Activated naive CD4-positive, alpha-beta T cell treated with anti-CD3 and anti-CD28 coated beads for 36 hours (primary cell): ENCODE results near the gene CA5A. TPM values are rescaled to one million over a fixed set of nuclear protein-coding genes. Genes with fewer than 3 reads are reported as not detected.

Experiments
- CTCF ChIA-PET: fragments of 350-600 bp; sonication (Branson Sonifier 250); formaldehyde crosslinking; loops from one replicate; lab custom pipeline; 2021; ENCODE audit warnings: antibody characterized with exemption; lab: Charles Lee
- DNase-seq: peaks from one replicate; pipeline ENCODE4 v3.0.0-alpha.2; 2020
- H3K27ac Mint-ChIP-seq: one replicate; pipeline ENCODE4 v1.8.0; 2021; ENCODE audit warnings: mild to moderate bottlenecking, mixed read lengths
- H3K27me3 Mint-ChIP-seq: one replicate; pipeline ENCODE4 v1.8.0; 2021; ENCODE audit warnings: low read depth, mixed read lengths
- H3K36me3 Mint-ChIP-seq: one replicate; pipeline ENCODE4 v1.8.0; 2021; ENCODE audit warnings: low read depth, mixed read lengths
- H3K4me1 Mint-ChIP-seq: one replicate; pipeline ENCODE4 v1.8.0; 2021; ENCODE audit warnings: low read depth, mixed read lengths
- H3K4me3 Mint-ChIP-seq: one replicate; pipeline ENCODE4 v1.8.0; 2021; ENCODE audit warnings: mild to moderate bottlenecking, moderate library complexity, mixed read lengths
- H3K9me3 Mint-ChIP-seq: one replicate; pipeline ENCODE4 v1.8.0; 2021; ENCODE audit warnings: mixed read lengths
- intact Hi-C: fragments of 100-400 bp; cut with micrococcal nuclease; formaldehyde crosslinking; loops from one replicate; pipeline ENCODE4 v1.15.1; 2023
- total RNA-seq, 2 experiments: library from RNA; stranded (reverse); gene quantifications; one replicate each; pipeline ENCODE4 v1.2.3, GENCODE V29; 2021

Gene CA5A
- total RNA-seq, 2 experiments from 2014 or later, result not detected

- H3K9me3 Mint-ChIP-seq, result no peaks in the 10 kb centered on the region
- H3K27me3 Mint-ChIP-seq, result no peaks in the 10 kb centered on the region
- peaks cover 63% of the 10 kb centered on the region for H3K4me1 Mint-ChIP-seq
- peak overlapping the region; percentile 11 for H3K4me3 Mint-ChIP-seq
- peaks cover 17% of the 10 kb centered on the region for H3K36me3 Mint-ChIP-seq
- intact Hi-C loops, result loop anchor here (5.0 kb wide), 1 partner anchor 34 kb away; no protein-coding TSS in a partner anchor
- CTCF ChIA-PET, result interaction anchor here (0.6 kb wide), 1 partner anchor 24 kb away, joined by 3 read pairs; no protein-coding TSS in a partner anchor
- peak overlapping the region; percentile 99 for H3K27ac Mint-ChIP-seq
- no peak for DNase-seq
Observed at GRCh38 chr16:87953308-87954215, 17.2 kb upstream of the CA5A start.

GRCh38 chr16:87952751-87953150, 16.4 kb upstream of the CA5A start:
- peaks cover 59% of the 10 kb centered on the region for H3K4me1 Mint-ChIP-seq
- intact Hi-C loops, result loop anchor here (5.0 kb wide), 1 partner anchor 35 kb away; no protein-coding TSS in a partner anchor

GRCh38 chr16:87951552-87952538, 15.5 kb upstream of the CA5A start:
- CTCF ChIA-PET, result interaction anchor here (0.8 to 1.2 kb wide), 8 partner anchors 9 to 172 kb away, joined by 3 to 7 read pairs (median 4); partner anchors contain the start of gene SLC7A5
- intact Hi-C loops, result loop anchor here (1.0 to 5.0 kb wide), 6 partner anchors 35 to 563 kb away; partner anchors contain the start of genes ZCCHC14 and ZFPM1
- H3K27ac Mint-ChIP-seq, result peak overlapping the region; percentile 91
- H3K4me3 Mint-ChIP-seq, result peak overlapping the region; percentile 85
- peaks cover 13% of the 10 kb centered on the region for H3K36me3 Mint-ChIP-seq
- no peaks in the 10 kb centered on the region for H3K27me3 Mint-ChIP-seq
- no peaks in the 10 kb centered on the region for H3K9me3 Mint-ChIP-seq
- peaks cover 50% of the 10 kb centered on the region for H3K4me1 Mint-ChIP-seq
- peak; percentile 32 for DNase-seq

More at GRCh38 chr16:87952751-87953150, 16.4 kb upstream of the CA5A start:
- no peaks in the 10 kb centered on the region for H3K27me3 Mint-ChIP-seq
- no peaks in the 10 kb centered on the region for H3K9me3 Mint-ChIP-seq
- H3K36me3 Mint-ChIP-seq, result peaks cover 17% of the 10 kb centered on the region
- DNase-seq, result no peak
- peak overlapping the region; percentile 85 for H3K4me3 Mint-ChIP-seq
- peak overlapping the region; percentile 91 for H3K27ac Mint-ChIP-seq
- CTCF ChIA-PET, result interaction anchor here (0.6 to 1.0 kb wide), 2 partner anchors 8 to 24 kb away, joined by 3 to 5 read pairs; no protein-coding TSS in a partner anchor

- CTCF ChIA-PET, result interaction anchor here (0.8 to 1.2 kb wide), 7 partner anchors 12 to 171 kb away, joined by 3 to 7 read pairs (median 4); partner anchors contain the start of gene SLC7A5
- peak; percentile 98 for DNase-seq
- Mint-ChIP-seq H3K9me3 (no peaks in the 10 kb centered on the region), H3K36me3 (peaks cover 10% of the 10 kb centered on the region), H3K27ac (peak within 1 kb of the TSS; percentile 99), H3K27me3 (no peaks in the 10 kb centered on the region), H3K4me3 (peak within 1 kb of the TSS; percentile 85), H3K4me1 (peaks cover 41% of the 10 kb centered on the region)
- intact Hi-C loops, result loop anchor here (1.0 to 5.0 kb wide), 6 partner anchors 36 to 562 kb away; partner anchors contain the start of genes ZCCHC14 and ZFPM1
Observed at GRCh38 chr16:87950765-87951551, 14.6 kb upstream of the CA5A start, which contains the start of gene BANP. Gene BANP (plus strand): TSS chr16:87951434. CDS start chr16:87975116, 23,682 bp downstream.

GRCh38 chr16:87949071-87949744, 12.9 kb upstream of the CA5A start:
- DNase-seq, result no peak
- intact Hi-C loops, result no loop called here
- Mint-ChIP-seq H3K27ac (peak overlapping the region; percentile 37), H3K4me3 (peak overlapping the region; percentile 47), H3K27me3 (no peaks in the 10 kb centered on the region), H3K9me3 (no peaks in the 10 kb centered on the region), H3K4me1 (peaks cover 30% of the 10 kb centered on the region), H3K36me3 (peaks cover 9% of the 10 kb centered on the region)
- CTCF ChIA-PET, result interaction anchor here (0.6 to 0.9 kb wide), 3 partner anchors 12 to 170 kb away, joined by 3 to 7 read pairs (median 6); no protein-coding TSS in a partner anchor

- no peak for DNase-seq
- intact Hi-C loops, result no loop called here
- H3K4me3 Mint-ChIP-seq, result peak overlapping the region; percentile 8
- H3K9me3 Mint-ChIP-seq, result no peaks in the 10 kb centered on the region
- peaks cover 6% of the 10 kb centered on the region for H3K36me3 Mint-ChIP-seq
- H3K27ac Mint-ChIP-seq, result no peak overlapping the region
- no peaks in the 10 kb centered on the region for H3K27me3 Mint-ChIP-seq
- H3K4me1 Mint-ChIP-seq, result peaks cover 25% of the 10 kb centered on the region
- CTCF ChIA-PET, result interaction anchor here (0.7 to 0.9 kb wide), 2 partner anchors 12 to 169 kb away, joined by 3 to 6 read pairs; no protein-coding TSS in a partner anchor
Observed at GRCh38 chr16:87948735-87949070, 12.4 kb upstream of the CA5A start.

GRCh38 chr16:87948119-87948545, 11.8 kb upstream of the CA5A start:
- peak overlapping the region; percentile 9 for H3K4me3 Mint-ChIP-seq
- peak overlapping the region; percentile 42 for H3K27ac Mint-ChIP-seq
- peaks cover 19% of the 10 kb centered on the region for H3K4me1 Mint-ChIP-seq
- DNase-seq, result no peak
- H3K9me3 Mint-ChIP-seq, result no peaks in the 10 kb centered on the region
- CTCF ChIA-PET, result interaction anchor here (0.6 to 0.9 kb wide), 2 partner anchors 109 to 169 kb away, joined by 3 to 6 read pairs; no protein-coding TSS in a partner anchor
- no peaks in the 10 kb centered on the region for H3K27me3 Mint-ChIP-seq
- intact Hi-C loops, result no loop called here
- H3K36me3 Mint-ChIP-seq, result peaks cover 5% of the 10 kb centered on the region

- peaks cover 15% of the 10 kb centered on the region for H3K4me1 Mint-ChIP-seq
- DNase-seq, result no peak
- H3K9me3 Mint-ChIP-seq, result no peaks in the 10 kb centered on the region
- CTCF ChIA-PET, result interaction anchor here (0.6 kb wide), 1 partner anchor 109 kb away, joined by 3 read pairs; no protein-coding TSS in a partner anchor
- intact Hi-C loops, result no loop called here
- no peak overlapping the region for H3K4me3 Mint-ChIP-seq
- H3K36me3 Mint-ChIP-seq, result peaks cover 5% of the 10 kb centered on the region
- H3K27ac Mint-ChIP-seq, result peak overlapping the region; percentile 42
- H3K27me3 Mint-ChIP-seq, result no peaks in the 10 kb centered on the region
Observed at GRCh38 chr16:87947356-87948118, 11.2 kb upstream of the CA5A start.

- intact Hi-C loops, result no loop called here
- no peak for DNase-seq
- no peak overlapping the region for H3K27ac Mint-ChIP-seq
- no peaks in the 10 kb centered on the region for H3K9me3 Mint-ChIP-seq
- no peaks in the 10 kb centered on the region for H3K27me3 Mint-ChIP-seq
- H3K4me1 Mint-ChIP-seq, result peaks cover 9% of the 10 kb centered on the region
- CTCF ChIA-PET, result no interaction called here
- H3K4me3 Mint-ChIP-seq, result no peak overlapping the region
- no peaks in the 10 kb centered on the region for H3K36me3 Mint-ChIP-seq
Observed at GRCh38 chr16:87946596-87947347, 10.4 kb upstream of the CA5A start.
